ENCODE data around the gene THAP3.

DNA sequence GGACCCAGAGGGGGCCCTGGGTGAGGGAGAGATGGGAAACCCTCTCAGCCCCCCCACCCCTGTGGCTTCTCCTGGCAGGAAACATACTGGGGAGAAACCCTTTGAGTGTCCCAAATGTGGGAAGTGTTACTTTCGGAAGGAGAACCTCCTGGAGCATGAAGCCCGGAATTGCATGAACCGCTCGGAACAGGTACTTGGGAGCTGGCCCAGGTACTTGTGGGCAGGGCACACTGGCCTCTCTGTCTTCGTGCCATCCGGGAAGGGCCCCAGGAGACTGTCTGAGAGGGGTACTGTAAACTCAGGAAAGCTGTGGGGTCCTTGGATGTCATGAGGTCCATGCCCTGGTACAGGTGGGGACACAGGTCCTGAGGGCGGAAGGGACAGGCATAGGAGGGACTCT lies 38.8 kb upstream of the THAP3 start:
- no peak for TF ChIP-seq RAD21 (conservative IDR thresholded peaks at IDR 0.05)
- TF ChIP-seq EZH2 (IDR thresholded peaks at IDR 0.05; ENCODE audit: borderline replicate concordance, insufficient read depth, low read length, poor library complexity, severe bottlenecking), result no peak
